Left ventricle myocardium inferior (tissue), 1 donor: ENCODE data around the gene CELF2. TPM values are rescaled to one million over a fixed set of nuclear protein-coding genes. Genes with fewer than 3 reads are reported as not detected.

ENCODE experiments used
- DNase-seq: peaks from one replicate; pipeline ENCODE4 v3.0.0-alpha.2; 2020
- H3K27ac ChIP-seq: fragments of 200-600 bp; replicated peaks from 2 replicates; pipeline ENCODE4 v1.8.0; 2021
- H3K27me3 ChIP-seq: fragments of 200-600 bp; 2 replicates; pipeline ENCODE4 v1.8.0; 2021; ENCODE audit warnings: low read depth
- H3K36me3 ChIP-seq: fragments of 200-600 bp; 2 replicates; pipeline ENCODE4 v1.8.0; 2021
- H3K4me1 ChIP-seq: fragments of 200-600 bp; 2 replicates; pipeline ENCODE4 v1.8.0; 2021
- H3K4me3 ChIP-seq: fragments of 200-600 bp; 2 replicates; pipeline ENCODE4 v1.8.0; 2021; ENCODE audit warnings: mild to moderate bottlenecking, moderate library complexity
- H3K9me3 ChIP-seq: fragments of 200-600 bp; replicated peaks from 2 replicates; pipeline ENCODE4 v1.8.0; 2021
- intact Hi-C: fragments of 100-400 bp; cut with micrococcal nuclease; formaldehyde crosslinking; loops from one replicate; pipeline ENCODE4 v1.11.0; 2022
- total RNA-seq: library from RNA; stranded (reverse); fragmentation: NEBNext Ultra II Directional; extraction: Animal tissue kit (Norgen Biotek cat#: 25700); gene quantifications from one replicate; pipeline ENCODE4 v1.2.1, GENCODE V29; 2021
- TF ChIP-seq, protein P1 (sequence below): fragments of 200-600 bp; IDR thresholded peaks from 2 replicates; pipeline ENCODE4 v1.8.0; 2021; ENCODE audit warnings: antibody characterized with exemption, mild to moderate bottlenecking, borderline replicate concordance
- donor health status: DM: no; HTN: yes; CAD: no; lungs with severe emphysema.

CELF2 gene
- total RNA-seq, 1 donor from 2014 or later = 74.9 TPM

DNA sequence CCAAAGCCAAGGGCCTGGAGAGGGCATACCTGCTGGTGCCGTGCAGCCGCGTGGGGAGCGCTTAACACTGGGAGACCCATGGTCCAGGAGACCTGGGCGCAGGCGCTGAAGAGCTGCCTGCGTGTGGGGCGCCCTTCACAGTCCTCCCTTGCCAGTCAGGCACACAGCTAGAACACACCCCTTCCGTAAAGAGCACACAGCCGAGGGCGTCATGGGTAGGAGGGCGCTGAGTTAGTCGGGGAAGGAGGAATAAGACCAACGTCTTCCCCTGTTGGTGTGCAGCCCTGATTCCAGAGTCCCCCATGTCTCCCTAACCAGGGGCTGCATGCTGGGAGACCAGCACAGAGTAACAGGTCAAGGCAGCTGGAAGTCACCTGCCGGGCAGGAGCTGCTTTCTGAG is 319.8 kb downstream of the CELF2 start:
- no peak for DNase-seq
- peaks cover 10% of the 10 kb centered on the region for H3K36me3 ChIP-seq
- no peaks in the 10 kb centered on the region for H3K9me3 ChIP-seq
- H3K4me1 ChIP-seq = peaks cover 23% of the 10 kb centered on the region
- no peaks in the 10 kb centered on the region for H3K27me3 ChIP-seq
- intact Hi-C loops = no loop called here
- no peak overlapping the region for H3K4me3 ChIP-seq
- TF ChIP-seq, protein P1, sequence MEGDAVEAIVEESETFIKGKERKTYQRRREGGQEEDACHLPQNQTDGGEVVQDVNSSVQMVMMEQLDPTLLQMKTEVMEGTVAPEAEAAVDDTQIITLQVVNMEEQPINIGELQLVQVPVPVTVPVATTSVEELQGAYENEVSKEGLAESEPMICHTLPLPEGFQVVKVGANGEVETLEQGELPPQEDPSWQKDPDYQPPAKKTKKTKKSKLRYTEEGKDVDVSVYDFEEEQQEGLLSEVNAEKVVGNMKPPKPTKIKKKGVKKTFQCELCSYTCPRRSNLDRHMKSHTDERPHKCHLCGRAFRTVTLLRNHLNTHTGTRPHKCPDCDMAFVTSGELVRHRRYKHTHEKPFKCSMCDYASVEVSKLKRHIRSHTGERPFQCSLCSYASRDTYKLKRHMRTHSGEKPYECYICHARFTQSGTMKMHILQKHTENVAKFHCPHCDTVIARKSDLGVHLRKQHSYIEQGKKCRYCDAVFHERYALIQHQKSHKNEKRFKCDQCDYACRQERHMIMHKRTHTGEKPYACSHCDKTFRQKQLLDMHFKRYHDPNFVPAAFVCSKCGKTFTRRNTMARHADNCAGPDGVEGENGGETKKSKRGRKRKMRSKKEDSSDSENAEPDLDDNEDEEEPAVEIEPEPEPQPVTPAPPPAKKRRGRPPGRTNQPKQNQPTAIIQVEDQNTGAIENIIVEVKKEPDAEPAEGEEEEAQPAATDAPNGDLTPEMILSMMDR = no peak
- no peak overlapping the region for H3K27ac ChIP-seq

DNA sequence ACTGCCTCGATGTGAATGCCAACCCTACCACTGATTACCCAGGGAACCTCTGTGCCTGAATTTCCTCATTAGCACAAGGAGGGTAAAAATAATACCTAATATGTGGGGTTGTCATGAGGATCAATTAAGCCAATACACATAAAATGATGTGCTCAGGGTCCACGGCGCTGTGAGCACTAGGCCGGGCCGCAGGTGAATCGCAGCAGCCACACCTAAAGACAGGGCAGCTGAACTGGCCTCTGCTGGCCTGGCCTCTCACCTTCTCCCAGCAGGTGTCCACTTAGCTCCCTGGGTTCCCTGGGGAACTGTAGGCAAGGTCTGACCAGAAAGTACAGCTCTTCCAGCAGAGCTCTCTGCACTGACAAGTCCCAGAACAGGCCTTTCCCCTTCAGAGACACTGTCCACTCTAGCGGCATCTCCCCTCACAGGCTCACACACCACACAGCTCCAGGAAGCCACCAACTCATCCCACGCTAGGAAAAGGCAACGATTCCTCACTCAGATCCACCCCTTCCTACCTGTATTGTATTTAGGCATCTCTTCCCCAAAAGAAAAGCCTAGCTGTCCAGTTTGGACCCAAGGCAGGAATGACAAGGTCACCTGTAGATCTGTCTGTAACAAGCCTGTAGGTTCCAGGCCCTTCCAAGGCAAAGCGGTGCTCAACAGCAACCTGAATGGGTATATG is 320.6 kb downstream of the CELF2 start:
- Histone ChIP-seq H3K4me3 (no peak overlapping the region), H3K36me3 (peaks cover 7% of the 10 kb centered on the region), H3K4me1 (peaks cover 22% of the 10 kb centered on the region), H3K9me3 (no peaks in the 10 kb centered on the region), H3K27me3 (no peaks in the 10 kb centered on the region), H3K27ac (no peak overlapping the region)
- DNase-seq = no peak
- intact Hi-C loops = no loop called here
- TF ChIP-seq, protein P1 = no peak

DNA sequence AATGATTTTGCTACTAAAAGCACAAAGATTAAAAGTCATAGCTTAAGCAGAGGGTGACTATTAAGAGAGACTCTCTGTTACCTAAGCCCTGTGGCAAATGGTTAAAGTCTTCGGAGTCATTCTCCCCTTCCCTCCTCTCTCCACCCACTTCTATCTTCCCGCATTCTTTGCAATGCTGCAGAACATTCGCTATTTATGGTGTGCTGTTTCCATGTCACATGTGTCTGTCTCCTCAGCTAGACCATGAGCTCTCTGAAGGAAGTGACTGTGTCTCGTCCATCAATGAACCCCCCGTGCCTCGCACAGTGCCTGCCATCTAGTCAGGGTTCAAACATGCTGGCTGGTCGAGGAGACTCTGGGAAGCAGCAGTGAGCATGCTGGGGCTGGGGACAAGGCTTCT is 321.3 kb downstream of the CELF2 start:
- Histone ChIP-seq H3K27ac (no peak overlapping the region), H3K36me3 (peaks cover 7% of the 10 kb centered on the region), H3K27me3 (no peaks in the 10 kb centered on the region), H3K4me1 (peaks cover 22% of the 10 kb centered on the region), H3K4me3 (no peak overlapping the region), H3K9me3 (no peaks in the 10 kb centered on the region)
- DNase-seq = no peak
- intact Hi-C loops = no loop called here
- TF ChIP-seq, protein P1 = no peak

DNA sequence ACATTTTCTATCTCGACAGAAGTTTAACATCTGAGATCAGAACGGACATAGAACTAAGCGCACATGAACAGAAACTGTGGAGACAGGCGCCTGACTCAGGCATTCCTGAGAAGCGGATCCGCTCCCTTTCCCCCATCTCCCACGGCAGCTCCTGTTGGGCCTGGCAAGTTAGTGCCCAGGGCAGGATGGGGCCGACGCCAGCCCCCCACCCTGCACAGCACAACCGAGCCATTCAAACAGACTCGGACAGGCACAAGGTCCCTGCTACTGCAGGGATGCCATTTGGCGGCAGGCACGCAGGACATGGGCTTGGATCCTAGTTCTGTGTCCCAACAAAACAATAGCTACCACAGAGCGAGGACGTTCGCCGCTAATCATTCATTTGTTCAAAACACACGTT is 322.0 kb downstream of the CELF2 start:
- Histone ChIP-seq H3K27ac (no peak overlapping the region), H3K4me1 (peaks cover 19% of the 10 kb centered on the region), H3K4me3 (no peak overlapping the region), H3K36me3 (peaks cover under 1% of the 10 kb centered on the region), H3K27me3 (no peaks in the 10 kb centered on the region), H3K9me3 (no peaks in the 10 kb centered on the region)
- intact Hi-C loops = no loop called here
- TF ChIP-seq, protein P1 = no peak
- DNase-seq = no peak

DNA sequence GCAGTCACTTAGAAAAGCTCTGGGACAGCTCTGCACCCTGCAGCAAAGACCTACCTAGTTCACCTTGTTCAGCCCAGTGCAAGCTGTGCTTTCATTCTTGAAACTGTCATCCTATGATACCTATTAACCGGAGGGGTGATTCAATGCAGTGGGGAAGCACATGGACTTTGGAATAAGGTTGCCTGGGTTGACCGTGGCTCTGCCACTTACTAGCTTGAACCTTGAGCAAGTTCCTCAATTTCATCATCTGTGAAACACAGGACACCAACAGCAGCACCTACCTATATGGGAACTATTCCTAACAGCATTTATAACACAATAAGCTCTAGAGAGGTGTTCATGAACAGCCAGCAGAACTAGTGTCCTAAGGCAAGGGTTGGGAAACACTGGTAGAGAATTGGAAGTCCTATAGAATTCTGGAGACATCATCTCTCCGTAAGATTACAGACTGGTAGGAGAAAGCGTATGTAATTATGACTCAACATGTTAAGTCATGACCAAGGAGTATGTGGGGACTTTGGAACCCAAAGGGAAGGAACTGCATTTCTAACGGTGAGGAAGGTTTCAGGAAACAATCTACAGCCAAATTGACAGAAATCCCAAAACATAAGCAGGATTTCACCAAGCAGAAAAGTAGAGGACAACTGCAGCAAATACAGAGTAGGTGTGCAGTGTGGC is 323.8 kb downstream of the CELF2 start:
- H3K4me3 ChIP-seq = no peak overlapping the region
- no peaks in the 10 kb centered on the region for H3K27me3 ChIP-seq
- no peak overlapping the region for H3K27ac ChIP-seq
- peaks cover 9% of the 10 kb centered on the region for H3K4me1 ChIP-seq
- no peaks in the 10 kb centered on the region for H3K36me3 ChIP-seq
- DNase-seq = no peak
- no peaks in the 10 kb centered on the region for H3K9me3 ChIP-seq
- TF ChIP-seq, protein P1 = no peak
- intact Hi-C loops = no loop called here
